ENCODE measurements around the gene LSM14B.

The LSM14B gene

GRCh38 chr20:62163485-62163865 lies 41.2 kb downstream of the LSM14B start:
- no peak for DNase-seq (ENCODE audit: low read depth, low spot score)

- no peak for DNase-seq (ENCODE audit: low read depth, low spot score)
These were observed 41.9 kb downstream of the LSM14B start for GRCh38 chr20:62163986-62164762.

- no peak for DNase-seq (ENCODE audit: low read depth, low spot score)
These were observed 42.8 kb downstream of the LSM14B start for GRCh38 chr20:62164879-62165761.

GRCh38 chr20:62165762-62166399 lies 43.6 kb downstream of the LSM14B start:
- DNase-seq (ENCODE audit: low read depth, low spot score), result no peak

- DNase-seq (ENCODE audit: low read depth, low spot score), result no peak
These were observed 45.2 kb downstream of the LSM14B start for GRCh38 chr20:62167474-62167873.

- no peak for DNase-seq (ENCODE audit: low read depth, low spot score)
These were observed 45.8 kb downstream of the LSM14B start for GRCh38 chr20:62168061-62168460.

GRCh38 chr20:62168890-62169435 lies 46.7 kb downstream of the LSM14B start:
- DNase-seq (ENCODE audit: low read depth, low spot score), result no peak

GRCh38 chr20:62170536-62170935 lies 48.3 kb downstream of the LSM14B start:
- DNase-seq (ENCODE audit: low read depth, low spot score), result no peak

- no peak for DNase-seq (ENCODE audit: low read depth, low spot score)
These were observed 49.0 kb downstream of the LSM14B start for GRCh38 chr20:62171245-62171644.

GRCh38 chr20:62172666-62173065 lies 50.4 kb downstream of the LSM14B start:
- no peak for DNase-seq (ENCODE audit: low read depth, low spot score)

- no peak for DNase-seq (ENCODE audit: low read depth, low spot score)
These were observed 51.9 kb downstream of the LSM14B start for GRCh38 chr20:62174021-62174804.

GRCh38 chr20:62174870-62175624 lies 52.8 kb downstream of the LSM14B start:
- no peak for DNase-seq (ENCODE audit: low read depth, low spot score)

GRCh38 chr20:62175711-62176110 lies 53.4 kb downstream of the LSM14B start:
- DNase-seq (ENCODE audit: low read depth, low spot score), result no peak

- no peak for DNase-seq (ENCODE audit: low read depth, low spot score)
These were observed 54.6 kb downstream of the LSM14B start for GRCh38 chr20:62176866-62177265.

GRCh38 chr20:62177307-62177706 lies 55.0 kb downstream of the LSM14B start:
- DNase-seq (ENCODE audit: low read depth, low spot score), result no peak

- no peak for DNase-seq (ENCODE audit: low read depth, low spot score)
These were observed 56.3 kb downstream of the LSM14B start for GRCh38 chr20:62178316-62179161.

- DNase-seq (ENCODE audit: low read depth, low spot score), result no peak
These were observed 56.9 kb downstream of the LSM14B start for GRCh38 chr20:62179162-62179504.

GRCh38 chr20:62181808-62182207 lies 59.5 kb downstream of the LSM14B start:
- no peak for DNase-seq (ENCODE audit: low read depth, low spot score)
